HCT116 (cell line): ENCODE data around the gene UVSSA.

Experiments used
- ATF3 ChIP-seq: IDR thresholded peaks from 2 replicates; pipeline ENCODE4 v1.6.1; 2012
- CEBPB ChIP-seq: IDR thresholded peaks from 2 replicates; pipeline ENCODE4 v1.6.1; 2012; ENCODE audit warnings: low read depth
- CTCF ChIP-seq, 3 experiments: fragments of 200-600 bp in 1 of 3; sonication (generic) in 1 of 3; IDR thresholded peaks in 2 of 3; conservative IDR thresholded peaks in 1 of 3; 2 replicates each; pipeline ENCODE4 v1.5.1; 2012 to 2017; ENCODE audit warnings: low read depth in 2 of 3, low read length in 2 of 3, antibody characterized with exemption in 1 of 3, borderline replicate concordance in 1 of 3, control low read depth in 1 of 3, mild to moderate bottlenecking in 1 of 3, mixed read lengths in 1 of 3, mixed run types in 1 of 3, moderate library complexity in 1 of 3; ENCODE audit not compliant: insufficient read depth in 1 of 3
- EZH2 ChIP-seq: fragments of 200-600 bp; sonication (generic); IDR thresholded peaks from 2 replicates; pipeline ENCODE4 v1.6.1; 2017; ENCODE audit warnings: antibody characterized with exemption, mixed run types
- EZH2phosphoT487 ChIP-seq: fragments of 200-600 bp; IDR thresholded peaks from 2 replicates; pipeline ENCODE4 v1.6.1; 2018; ENCODE audit warnings: antibody characterized with exemption, borderline replicate concordance
- JUND ChIP-seq: IDR thresholded peaks from 2 replicates; pipeline ENCODE4 v1.6.1; 2012
- POLR2A ChIP-seq: IDR thresholded peaks from 2 replicates; pipeline ENCODE4 v1.7.0; 2011; ENCODE audit warnings: borderline replicate concordance; ENCODE audit not compliant: insufficient read depth, insufficient read length; ENCODE audit errors: extremely low read depth
- POLR2AphosphoS5 ChIP-seq: IDR thresholded peaks from 2 replicates; pipeline ENCODE4 v1.6.1; 2011; ENCODE audit warnings: mild to moderate bottlenecking, low read depth, low read length, moderate library complexity
- SIN3A ChIP-seq: IDR thresholded peaks from 2 replicates; pipeline ENCODE4 v1.6.1; 2012; ENCODE audit warnings: low read depth
- SP1 ChIP-seq: IDR thresholded peaks from 2 replicates; pipeline ENCODE4 v1.6.1; 2012; ENCODE audit warnings: low read depth
- YY1 ChIP-seq: IDR thresholded peaks from 2 replicates; pipeline ENCODE4 v1.6.1; 2011; ENCODE audit warnings: low read length, low read depth, moderate library complexity, mild to moderate bottlenecking; ENCODE audit not compliant: insufficient replicate concordance; ENCODE audit errors: extremely low read depth
- ZFX ChIP-seq: fragments of 450-650 bp; IDR thresholded peaks from 2 replicates; pipeline ENCODE4 v1.6.1; 2017
- ZNF274 ChIP-seq: fragments of 200-500 bp; sonication (Bioruptor generic); IDR thresholded peaks from 2 replicates; pipeline ENCODE4 v1.6.1; 2014; ENCODE audit warnings: mild to moderate bottlenecking, low read depth, low read length, inconsistent platforms

- no peak for TF ChIP-seq ZFX
- no peak for TF ChIP-seq EZH2phosphoT487
- no peak for TF ChIP-seq JUND
- no peak for TF ChIP-seq SIN3A
- TF ChIP-seq POLR2AphosphoS5 = no peak
- TF ChIP-seq CTCF (IDR thresholded peaks at IDR 0.05 in 2 of 3, conservative IDR thresholded peaks at IDR 0.05 in 1 of 3; ENCODE audit: borderline replicate concordance in 1 of 3, insufficient read depth in 1 of 3, low read depth in 2 of 3, low read length in 2 of 3) = no peak
- TF ChIP-seq CEBPB = no peak
- no peak for TF ChIP-seq SP1
- no peak for TF ChIP-seq ZNF274
- no peak for TF ChIP-seq YY1
- no peak for TF ChIP-seq POLR2A
- no peak for TF ChIP-seq ATF3
- TF ChIP-seq EZH2 = no peak
Measured at GRCh38 chr4:1380368-1381151, 33.6 kb downstream of the UVSSA start.
